IPS-15b (cell line): Measurements from ENCODE around the gene CYLC2.

ENCODE experiments used
- H3K27me3 ChIP-seq: one replicate; pipeline ENCODE4 v1.6.1; 2013; ENCODE audit warnings: low read length; ENCODE audit not compliant: control insufficient read depth, insufficient read depth
- H3K36me3 ChIP-seq: one replicate; pipeline ENCODE4 v1.6.1; 2013; ENCODE audit warnings: low read length; ENCODE audit not compliant: control insufficient read depth, insufficient read depth
- H3K4me1 ChIP-seq: one replicate; pipeline ENCODE4 v1.6.1; 2013; ENCODE audit warnings: mild to moderate bottlenecking, low read length; ENCODE audit not compliant: control insufficient read depth, insufficient read depth
- H3K4me3 ChIP-seq: one replicate; pipeline ENCODE4 v1.5.1; 2013; ENCODE audit warnings: low read depth, low read length
- H3K9ac ChIP-seq: one replicate; pipeline ENCODE4 v1.6.1; 2013; ENCODE audit warnings: low read depth, mild to moderate bottlenecking, low read length
- H3K9me3 ChIP-seq: one replicate; pipeline ENCODE4 v1.6.1; 2013; ENCODE audit warnings: mild to moderate bottlenecking, low read length; ENCODE audit not compliant: control insufficient read depth, insufficient read depth

Gene CYLC2, protein sequence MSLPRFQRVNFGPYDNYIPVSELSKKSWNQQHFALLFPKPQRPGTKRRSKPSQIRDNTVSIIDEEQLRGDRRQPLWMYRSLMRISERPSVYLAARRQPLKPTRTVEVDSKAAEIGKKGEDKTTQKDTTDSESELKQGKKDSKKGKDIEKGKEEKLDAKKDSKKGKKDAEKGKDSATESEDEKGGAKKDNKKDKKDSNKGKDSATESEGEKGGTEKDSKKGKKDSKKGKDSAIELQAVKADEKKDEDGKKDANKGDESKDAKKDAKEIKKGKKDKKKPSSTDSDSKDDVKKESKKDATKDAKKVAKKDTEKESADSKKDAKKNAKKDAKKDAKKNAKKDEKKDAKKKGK

GRCh38 chr9:102995033-102995432 is at the start of gene CYLC2:
Gene CYLC2 (plus strand): TSS chr9:102995333. CDS start chr9:102995381, 48 bp downstream.
- H3K9ac ChIP-seq = no peak within 1 kb of the TSS
- H3K4me1 ChIP-seq = no peaks in the 10 kb centered on the region
- no peaks in the 10 kb centered on the region for H3K9me3 ChIP-seq
- H3K4me3 ChIP-seq = no peak within 1 kb of the TSS
- H3K27me3 ChIP-seq = no peaks in the 10 kb centered on the region
- H3K36me3 ChIP-seq = no peaks in the 10 kb centered on the region

DNA sequence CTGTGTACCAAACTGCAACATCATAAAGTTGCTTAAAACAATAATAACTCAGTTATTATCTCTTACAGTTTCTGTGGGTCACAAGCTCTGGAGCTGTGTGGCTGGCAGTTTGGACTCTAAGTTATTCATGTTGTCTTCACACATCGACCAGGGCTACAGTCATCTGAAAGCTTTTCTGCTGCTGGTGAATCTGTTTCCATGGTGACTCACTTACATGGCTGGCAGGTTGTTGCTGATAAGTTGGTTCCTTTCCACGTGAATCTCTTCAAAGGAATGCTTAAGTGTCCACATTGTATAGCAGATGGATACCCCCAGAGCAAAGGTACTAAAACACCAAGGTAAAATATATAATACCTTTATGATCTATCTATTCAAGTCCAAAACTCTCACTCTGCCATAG is 44.8 kb upstream of the CYLC2 start:
- Histone ChIP-seq H3K4me1 (no peaks in the 10 kb centered on the region), H3K9ac (no peak overlapping the region), H3K9me3 (no peaks in the 10 kb centered on the region), H3K27me3 (no peaks in the 10 kb centered on the region), H3K36me3 (no peaks in the 10 kb centered on the region), H3K4me3 (no peak overlapping the region)

DNA sequence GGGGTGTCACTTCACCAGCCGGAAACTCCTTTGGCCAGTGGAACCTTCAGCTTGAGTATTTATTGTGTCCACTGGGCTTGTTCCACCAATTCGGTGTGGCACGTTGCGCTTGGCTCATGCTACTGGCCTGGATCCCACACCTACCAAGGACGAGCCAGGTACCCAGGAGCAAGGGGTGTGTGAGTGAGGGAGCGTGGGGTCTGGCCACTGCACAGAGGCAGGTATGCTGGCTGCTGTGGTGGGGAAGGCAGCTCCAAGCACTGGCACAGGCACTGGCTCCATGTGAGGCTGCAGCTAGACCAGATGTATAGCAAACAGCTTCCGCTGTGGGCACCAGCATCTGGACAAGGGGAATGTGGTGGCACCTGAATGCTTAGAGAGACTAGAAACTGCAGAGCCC is 28.1 kb upstream of the CYLC2 start:
- no peak overlapping the region for H3K4me3 ChIP-seq
- no peaks in the 10 kb centered on the region for H3K4me1 ChIP-seq
- no peaks in the 10 kb centered on the region for H3K36me3 ChIP-seq
- H3K9ac ChIP-seq = no peak overlapping the region
- H3K27me3 ChIP-seq = no peaks in the 10 kb centered on the region
- no peaks in the 10 kb centered on the region for H3K9me3 ChIP-seq

DNA sequence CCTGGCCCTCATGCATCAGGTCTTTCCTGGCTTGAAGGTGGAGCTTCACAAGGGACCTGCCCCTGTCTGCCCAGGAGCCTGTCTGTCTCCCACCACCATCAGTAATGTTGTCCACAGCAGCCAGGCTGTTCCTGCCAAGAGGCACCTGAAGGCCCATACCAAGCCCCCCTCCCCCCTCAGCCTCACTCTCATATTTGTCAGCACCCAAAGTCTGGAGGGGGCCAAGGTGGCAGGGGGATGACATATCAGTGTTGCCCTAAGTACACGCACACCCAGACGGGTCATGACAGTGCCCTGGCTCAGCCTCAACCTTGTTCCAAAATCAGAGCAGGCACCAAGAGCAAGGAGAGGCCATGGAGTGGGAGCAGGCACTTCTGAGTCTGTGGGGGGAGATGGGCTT is 27.2 kb upstream of the CYLC2 start:
- no peaks in the 10 kb centered on the region for H3K36me3 ChIP-seq
- H3K9ac ChIP-seq = no peak overlapping the region
- H3K9me3 ChIP-seq = no peaks in the 10 kb centered on the region
- H3K27me3 ChIP-seq = no peaks in the 10 kb centered on the region
- no peak overlapping the region for H3K4me3 ChIP-seq
- no peaks in the 10 kb centered on the region for H3K4me1 ChIP-seq

DNA sequence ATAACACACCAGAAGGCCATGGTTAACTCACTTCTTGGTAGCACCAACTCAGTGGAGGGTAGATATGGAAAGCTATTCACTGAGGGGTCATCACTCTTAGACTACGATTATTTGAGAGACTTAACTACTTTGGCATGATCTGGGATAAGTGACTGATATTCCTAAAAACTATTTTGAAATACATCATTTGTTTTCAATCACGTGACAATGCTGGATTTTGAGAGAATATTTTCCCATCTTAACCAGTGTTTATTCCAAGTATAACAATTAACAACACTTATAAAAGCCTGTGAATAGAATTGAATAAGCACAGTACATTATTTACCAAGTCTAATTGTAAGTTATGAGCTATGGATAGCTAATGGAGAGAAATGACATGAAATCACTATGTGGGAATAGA is 22.4 kb upstream of the CYLC2 start:
- no peaks in the 10 kb centered on the region for H3K36me3 ChIP-seq
- no peak overlapping the region for H3K9ac ChIP-seq
- no peaks in the 10 kb centered on the region for H3K9me3 ChIP-seq
- no peak overlapping the region for H3K4me3 ChIP-seq
- no peaks in the 10 kb centered on the region for H3K4me1 ChIP-seq
- H3K27me3 ChIP-seq = no peaks in the 10 kb centered on the region

GRCh38 chr9:102974530-102974929 is 20.6 kb upstream of the CYLC2 start:
- H3K4me1 ChIP-seq = no peaks in the 10 kb centered on the region
- no peak overlapping the region for H3K9ac ChIP-seq
- no peaks in the 10 kb centered on the region for H3K36me3 ChIP-seq
- H3K27me3 ChIP-seq = no peaks in the 10 kb centered on the region
- no peak overlapping the region for H3K4me3 ChIP-seq
- H3K9me3 ChIP-seq = no peaks in the 10 kb centered on the region

DNA sequence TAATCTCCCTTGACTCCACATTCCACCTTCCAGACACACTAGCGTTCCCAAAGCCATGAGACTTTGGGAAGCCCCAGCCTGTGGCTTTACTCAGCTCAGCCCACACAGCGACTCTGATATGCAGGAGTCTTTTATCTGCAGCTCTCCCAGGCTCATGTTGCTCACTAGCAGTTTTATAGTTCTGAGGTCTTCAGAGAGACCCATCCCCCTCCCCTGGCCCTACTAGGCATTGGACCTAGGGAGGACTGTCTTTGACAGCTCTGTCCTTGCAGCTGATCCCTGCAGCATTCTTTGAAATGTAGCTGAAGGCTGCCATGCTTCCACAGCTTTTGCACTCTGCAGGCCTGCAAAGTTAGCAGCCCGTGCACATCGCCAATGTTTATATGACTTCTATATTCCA is 19.9 kb upstream of the CYLC2 start:
- H3K4me1 ChIP-seq = no peaks in the 10 kb centered on the region
- H3K9ac ChIP-seq = no peak overlapping the region
- H3K4me3 ChIP-seq = no peak overlapping the region
- H3K9me3 ChIP-seq = no peaks in the 10 kb centered on the region
- H3K36me3 ChIP-seq = no peaks in the 10 kb centered on the region
- no peaks in the 10 kb centered on the region for H3K27me3 ChIP-seq

- Histone ChIP-seq H3K36me3 (no peaks in the 10 kb centered on the region), H3K9me3 (no peaks in the 10 kb centered on the region), H3K4me3 (no peak overlapping the region), H3K9ac (no peak overlapping the region), H3K27me3 (no peaks in the 10 kb centered on the region), H3K4me1 (no peaks in the 10 kb centered on the region)
These were observed 9.8 kb upstream of the CYLC2 start for GRCh38 chr9:102985162-102985895.

- no peaks in the 10 kb centered on the region for H3K36me3 ChIP-seq
- no peak overlapping the region for H3K4me3 ChIP-seq
- no peaks in the 10 kb centered on the region for H3K27me3 ChIP-seq
- no peak overlapping the region for H3K9ac ChIP-seq
- no peaks in the 10 kb centered on the region for H3K9me3 ChIP-seq
- H3K4me1 ChIP-seq = no peaks in the 10 kb centered on the region
These were observed 8.7 kb upstream of the CYLC2 start for GRCh38 chr9:102986425-102986824.

DNA sequence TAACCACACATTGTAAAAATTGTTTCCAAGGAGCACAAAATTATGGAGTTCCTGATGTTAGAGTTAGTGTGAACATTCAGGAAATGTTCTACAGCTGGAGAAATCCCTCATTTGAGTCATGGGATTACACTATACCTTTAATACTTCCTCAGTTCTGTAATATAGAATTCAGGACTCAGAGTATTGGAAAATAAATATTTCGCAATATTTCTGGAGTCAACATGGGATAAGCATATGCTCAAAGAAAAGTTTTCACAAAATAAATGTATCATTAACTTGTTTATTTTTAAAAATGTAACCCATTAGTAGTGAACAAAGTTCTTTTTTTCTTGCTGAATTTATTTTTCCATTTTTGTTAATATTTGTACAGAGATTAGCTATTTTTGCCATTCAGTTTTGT is 8.6 kb downstream of the CYLC2 start:
- Histone ChIP-seq H3K36me3 (no peaks in the 10 kb centered on the region), H3K27me3 (no peaks in the 10 kb centered on the region), H3K4me3 (no peak overlapping the region), H3K9ac (no peak overlapping the region), H3K9me3 (no peaks in the 10 kb centered on the region), H3K4me1 (no peaks in the 10 kb centered on the region)

GRCh38 chr9:103014242-103014641 is 19.1 kb downstream of the CYLC2 start:
- H3K27me3 ChIP-seq = no peaks in the 10 kb centered on the region
- no peak overlapping the region for H3K4me3 ChIP-seq

GRCh38 chr9:103025796-103026195 is 30.7 kb downstream of the CYLC2 start:
- no peaks in the 10 kb centered on the region for H3K27me3 ChIP-seq
- H3K36me3 ChIP-seq = no peaks in the 10 kb centered on the region
- H3K4me3 ChIP-seq = no peak overlapping the region
- no peak overlapping the region for H3K9ac ChIP-seq
- H3K9me3 ChIP-seq = no peaks in the 10 kb centered on the region
- H3K4me1 ChIP-seq = no peaks in the 10 kb centered on the region

More at GRCh38 chr9:103014242-103014641, 19.1 kb downstream of the CYLC2 start:
- no peak overlapping the region for H3K9ac ChIP-seq
- H3K4me1 ChIP-seq = no peaks in the 10 kb centered on the region
- no peaks in the 10 kb centered on the region for H3K36me3 ChIP-seq
- no peaks in the 10 kb centered on the region for H3K9me3 ChIP-seq
